OCI-LY7 (cell line): Measurements from ENCODE around the gene USP21. TPM values are rescaled to one million over a fixed set of nuclear protein-coding genes. Genes with fewer than 3 reads are reported as not detected.
A peak's percentile ranks its signal among the peaks of the same experiment; 100 is the strongest.

ENCODE experiments used
- Bru-seq: library from RNA; stranded (reverse); fragments of 400-500 nt; gene quantifications from one replicate; lab custom pipeline; 2021; lab: Mats Ljungman, UMichigan
- BruChase-seq, 2 experiments: library from RNA; stranded (reverse); fragments of 400-500 nt; gene quantifications; one replicate each; lab custom pipeline; 2021; lab: Mats Ljungman, UMichigan
- BruUV-seq: library from RNA; stranded (reverse); fragments of 400-500 nt; replicated peaks from 2 replicates; lab custom pipeline; 2021; lab: Mats Ljungman, UMichigan
- CTCF ChIA-PET: fragments of 300-600 bp; sonication (Branson Sonifier 250); formaldehyde crosslinking; loops from one replicate; lab custom pipeline; 2022; ENCODE audit warnings: antibody characterized with exemption; ENCODE audit not compliant: unreplicated experiment; lab: Charles Lee
- POLR2A ChIA-PET: fragments of 300-600 bp; sonication (Branson Sonifier 250); formaldehyde crosslinking; loops from one replicate; lab custom pipeline; 2022; ENCODE audit warnings: antibody characterized with exemption; lab: Charles Lee
- DNase-seq: peaks from one replicate; pipeline ENCODE4 v3.0.0-alpha.2; 2015; ENCODE audit warnings: low spot score
- H2AFZ ChIP-seq: fragments of 200-600 bp; sonication (generic), shearing (Covaris generic); 2 replicates; pipeline ENCODE4 v1.6.1; 2014; ENCODE audit warnings: mild to moderate bottlenecking, antibody characterized with exemption, low read length, moderate library complexity
- H3K27ac ChIP-seq: fragments of 200-600 bp; sonication (generic); 2 replicates; pipeline ENCODE4 v1.5.1; 2014; ENCODE audit warnings: mixed run types, low read depth, mild to moderate bottlenecking, moderate library complexity, low read length, inconsistent platforms; ENCODE audit not compliant: poor library complexity, severe bottlenecking
- H3K36me3 ChIP-seq: fragments of 200-600 bp; sonication (generic); 2 replicates; pipeline ENCODE4 v1.6.1; 2014; ENCODE audit warnings: mild to moderate bottlenecking, antibody characterized with exemption, low read length, moderate library complexity, mixed read lengths; ENCODE audit not compliant: insufficient read depth
- H3K4me1 ChIP-seq: fragments of 200-600 bp; sonication (generic); 2 replicates; pipeline ENCODE4 v1.5.1; 2014; ENCODE audit warnings: mild to moderate bottlenecking, low read length; ENCODE audit not compliant: insufficient read depth, poor library complexity, severe bottlenecking
- H3K4me2 ChIP-seq: fragments of 200-600 bp; sonication (generic); 2 replicates; pipeline ENCODE4 v1.6.1; 2014; ENCODE audit warnings: mild to moderate bottlenecking, low read length
- H3K4me3 ChIP-seq: fragments of 200-600 bp; sonication (generic); 2 replicates; pipeline ENCODE4 v1.5.1; 2014; ENCODE audit warnings: mild to moderate bottlenecking, low read depth, low read length; ENCODE audit not compliant: poor library complexity, severe bottlenecking
- H3K79me2 ChIP-seq: fragments of 200-600 bp; sonication (generic); 2 replicates; pipeline ENCODE4 v1.6.1; 2016; ENCODE audit warnings: low read depth, mild to moderate bottlenecking, low read length, moderate library complexity, mixed read lengths; ENCODE audit not compliant: insufficient read depth
- H3K9me2 ChIP-seq: fragments of 200-600 bp; sonication (generic); 2 replicates; pipeline ENCODE4 v1.6.1; 2016; ENCODE audit warnings: mild to moderate bottlenecking, low read length, mixed read lengths; ENCODE audit not compliant: insufficient read depth
- H3K9me3 ChIP-seq: fragments of 200-600 bp; sonication (generic); 2 replicates; pipeline ENCODE4 v1.6.1; 2014; ENCODE audit warnings: mild to moderate bottlenecking, mixed run types, low read length, mixed read lengths
- H4K20me1 ChIP-seq: fragments of 200-600 bp; sonication (generic); 2 replicates; pipeline ENCODE4 v1.6.1; 2014; ENCODE audit warnings: mild to moderate bottlenecking, antibody characterized with exemption, low read length, moderate library complexity, mixed read lengths; ENCODE audit not compliant: insufficient read depth
- CTCF ChIP-seq: fragments of 200-600 bp; sonication (generic); conservative IDR thresholded peaks from 2 replicates; pipeline ENCODE4 v1.5.1; 2014; ENCODE audit warnings: mild to moderate bottlenecking, antibody characterized with exemption, low read length, moderate library complexity, mixed read lengths
- EZH2phosphoT487 ChIP-seq: fragments of 200-600 bp; sonication (generic); IDR thresholded peaks from 2 replicates; pipeline ENCODE4 v1.6.1; 2018; ENCODE audit warnings: low read depth, borderline replicate concordance, mild to moderate bottlenecking, mixed run types, antibody characterized with exemption, low read length, moderate library complexity, mixed read lengths
- intact Hi-C: fragments of 100-400 bp; cut with micrococcal nuclease; formaldehyde crosslinking; loops from one replicate; pipeline ENCODE4 v1.10.0; 2022; ENCODE audit not compliant: unreplicated experiment
- long read RNA-seq: library from polyadenylated mRNA; stranded (forward); transcript quantifications from one replicate; pipeline ENCODE4 v2.0.0, GENCODE V29; 2022
- total RNA-seq, 2 experiments: library from RNA; depleted of rRNA in 1 of 2; stranded (reverse); fragments of >200 nt in 1 of 2; shearing (Covaris generic) in 1 of 2; gene quantifications; 2 replicates each; pipeline ENCODE4 v1.2.3, GENCODE V29; 2014 to 2022

Gene USP21, protein sequence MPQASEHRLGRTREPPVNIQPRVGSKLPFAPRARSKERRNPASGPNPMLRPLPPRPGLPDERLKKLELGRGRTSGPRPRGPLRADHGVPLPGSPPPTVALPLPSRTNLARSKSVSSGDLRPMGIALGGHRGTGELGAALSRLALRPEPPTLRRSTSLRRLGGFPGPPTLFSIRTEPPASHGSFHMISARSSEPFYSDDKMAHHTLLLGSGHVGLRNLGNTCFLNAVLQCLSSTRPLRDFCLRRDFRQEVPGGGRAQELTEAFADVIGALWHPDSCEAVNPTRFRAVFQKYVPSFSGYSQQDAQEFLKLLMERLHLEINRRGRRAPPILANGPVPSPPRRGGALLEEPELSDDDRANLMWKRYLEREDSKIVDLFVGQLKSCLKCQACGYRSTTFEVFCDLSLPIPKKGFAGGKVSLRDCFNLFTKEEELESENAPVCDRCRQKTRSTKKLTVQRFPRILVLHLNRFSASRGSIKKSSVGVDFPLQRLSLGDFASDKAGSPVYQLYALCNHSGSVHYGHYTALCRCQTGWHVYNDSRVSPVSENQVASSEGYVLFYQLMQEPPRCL
- total RNA-seq (2014; rRNA removed; shearing (Covaris generic)) (18.4 and 19.6 TPM in 2 replicates), total RNA-seq (2022) (29.5 and 34.0 TPM in 2 replicates), Bru-seq, nascent RNA (percentile 62 among the genes with signal in this experiment), BruChase-seq, experiment 1, labeled RNA remaining after a 6-hour chase (percentile 63 among the genes with signal in this experiment), BruChase-seq, experiment 2, labeled RNA remaining after a 2-hour chase (percentile 67 among the genes with signal in this experiment)
- long read RNA-seq, transcript USP21-203 (14 exons, 2,342 nt): major isoform, 12 of 66 reads
- long read RNA-seq, transcript USP21-201 (13 exons, 2,195 nt): major isoform, 12 of 66 reads
- long read RNA-seq, partial matches to known transcripts: 1 of 66 reads
- long read RNA-seq, other reads (novel, unspliced or antisense): 41 of 66 reads

- no TSS peak for BruUV-seq
Measured at GRCh38 chr1:161159087-161159912, at the start of gene USP21. USP21 (plus strand) TSS chr1:161159500; CDS start chr1:161160641, 1,141 bp downstream.

GRCh38 chr1:161111117-161111516 is 48.2 kb upstream of the USP21 start:
- intact Hi-C loops: no loop called here
- POLR2A ChIA-PET: no interaction called here
- peaks cover 83% of the 10 kb centered on the region; the same call in 1 of the 2 replicates for H3K79me2 ChIP-seq
- H3K9me3 ChIP-seq: no peaks in the 10 kb centered on the region
- no peaks in the 10 kb centered on the region for H3K9me2 ChIP-seq
- H3K4me2 ChIP-seq: no peak overlapping the region
- peaks cover 75% of the 10 kb centered on the region for H3K36me3 ChIP-seq
- TF ChIP-seq EZH2phosphoT487 (no peak), CTCF (no peak)
- CTCF ChIA-PET: no interaction called here
- DNase-seq: no peak
- H3K27ac ChIP-seq: no peak overlapping the region
- no TSS peak for BruUV-seq
- no peak overlapping the region for H3K4me3 ChIP-seq
- H2AFZ ChIP-seq: no peak overlapping the region
- peaks cover 26% of the 10 kb centered on the region for H3K4me1 ChIP-seq
- H4K20me1 ChIP-seq: peaks cover 9% of the 10 kb centered on the region; the same call in 1 of the 2 replicates

More at GRCh38 chr1:161159087-161159912, at the start of gene USP21:
- Histone ChIP-seq H3K4me1 (peaks cover 25% of the 10 kb centered on the region), H3K9me2 (no peaks in the 10 kb centered on the region), H4K20me1 (no peaks in the 10 kb centered on the region), H2AFZ (peak within 1 kb of the TSS; percentile 82), H3K9me3 (no peaks in the 10 kb centered on the region), H3K79me2 (peaks cover 13% of the 10 kb centered on the region; the same call in 1 of the 2 replicates), H3K27ac (peak within 1 kb of the TSS; percentile 38), H3K4me2 (peak within 1 kb of the TSS; percentile 85), H3K4me3 (peak within 1 kb of the TSS; percentile 82), H3K36me3 (peaks cover 31% of the 10 kb centered on the region; the same call in 1 of the 2 replicates)
- peak; percentile 95 for DNase-seq
- intact Hi-C loops: loop anchor here (5.0 kb wide), 1 partner anchor 162 kb away; no protein-coding TSS in a partner anchor
- no peak for TF ChIP-seq EZH2phosphoT487
- peak; percentile 38; the same call in 1 of the 2 replicates for TF ChIP-seq CTCF
- CTCF ChIA-PET: no interaction called here
- POLR2A ChIA-PET: interaction anchor here (0.5 to 1.6 kb wide), 4 partner anchors 10 to 229 kb away, joined by 3 to 4 read pairs (median 3); no protein-coding TSS in a partner anchor
